Measurements from ENCODE around the gene ZNF598.

- TF ChIP-seq, protein P1, sequence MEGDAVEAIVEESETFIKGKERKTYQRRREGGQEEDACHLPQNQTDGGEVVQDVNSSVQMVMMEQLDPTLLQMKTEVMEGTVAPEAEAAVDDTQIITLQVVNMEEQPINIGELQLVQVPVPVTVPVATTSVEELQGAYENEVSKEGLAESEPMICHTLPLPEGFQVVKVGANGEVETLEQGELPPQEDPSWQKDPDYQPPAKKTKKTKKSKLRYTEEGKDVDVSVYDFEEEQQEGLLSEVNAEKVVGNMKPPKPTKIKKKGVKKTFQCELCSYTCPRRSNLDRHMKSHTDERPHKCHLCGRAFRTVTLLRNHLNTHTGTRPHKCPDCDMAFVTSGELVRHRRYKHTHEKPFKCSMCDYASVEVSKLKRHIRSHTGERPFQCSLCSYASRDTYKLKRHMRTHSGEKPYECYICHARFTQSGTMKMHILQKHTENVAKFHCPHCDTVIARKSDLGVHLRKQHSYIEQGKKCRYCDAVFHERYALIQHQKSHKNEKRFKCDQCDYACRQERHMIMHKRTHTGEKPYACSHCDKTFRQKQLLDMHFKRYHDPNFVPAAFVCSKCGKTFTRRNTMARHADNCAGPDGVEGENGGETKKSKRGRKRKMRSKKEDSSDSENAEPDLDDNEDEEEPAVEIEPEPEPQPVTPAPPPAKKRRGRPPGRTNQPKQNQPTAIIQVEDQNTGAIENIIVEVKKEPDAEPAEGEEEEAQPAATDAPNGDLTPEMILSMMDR (conservative IDR thresholded peaks at IDR 0.05 in 1 of 2, IDR thresholded peaks at IDR 0.05 in 1 of 2; ENCODE audit: extremely low read depth in 1 of 2, insufficient read depth in 1 of 2, low read depth in 1 of 2, low read length in 2 of 2): no peak
- TF ChIP-seq EZH2 (IDR thresholded peaks at IDR 0.05; ENCODE audit: borderline replicate concordance, low read length): no peak
Observed at GRCh38 chr16:2035431-2036199, 26.0 kb upstream of the ZNF598 start.

All from mammary epithelial cell (primary cell).